ENCODE measurements around the gene SUOX. TPM values are rescaled to one million over a fixed set of nuclear protein-coding genes. Genes with fewer than 3 reads are reported as not detected.
"Not testable (repeated sequence)": the region's sequence is repeated elsewhere in the genome, so short reads cannot be mapped to it uniquely, and the experiment has no call there.

Gene SUOX
- total RNA-seq, 1 donor from 2014 or later = 8.2 TPM

- FAIRE-seq = no peak
- DNase-seq (ENCODE audit: low spot score in 2 of 2) = no peak
Measured at GRCh38 chr12:55982319-55982936, 14.6 kb upstream of the SUOX start.

DNA sequence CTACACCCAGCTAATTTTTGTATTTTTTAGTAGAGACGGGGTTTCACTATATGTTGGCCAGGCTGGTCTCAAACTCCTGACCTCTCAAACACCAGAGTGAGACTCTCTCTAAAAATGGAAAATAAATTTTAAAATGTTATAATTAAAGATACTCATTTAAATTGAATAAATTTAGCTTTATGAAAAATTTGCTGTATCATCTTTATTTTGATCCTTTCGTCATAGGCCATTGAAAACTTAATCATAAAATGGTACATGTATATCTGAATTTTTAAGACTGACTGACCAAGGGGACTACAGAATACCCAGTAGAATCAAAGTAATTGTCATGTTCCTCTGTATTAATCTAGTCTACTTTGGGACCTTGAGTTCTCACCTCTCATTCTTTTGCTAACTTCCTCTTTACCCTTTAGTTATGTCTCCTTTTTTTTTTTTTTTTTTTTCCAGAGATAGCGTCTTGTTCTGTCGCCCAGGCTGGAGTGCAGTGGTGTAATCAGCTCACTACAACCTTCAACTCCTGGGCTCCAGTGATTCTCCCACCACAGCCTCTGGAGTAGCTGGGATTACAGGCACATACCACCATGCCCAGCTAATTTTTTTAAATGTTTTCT, 13.7 kb upstream of the SUOX start:
- FAIRE-seq (no peak), DNase-seq (ENCODE audit: low spot score in 2 of 2) (no peak)

- no peak for FAIRE-seq
- DNase-seq (ENCODE audit: low spot score in 2 of 2) = no peak
Measured at GRCh38 chr12:55984861-55985260, 12.2 kb upstream of the SUOX start.

- FAIRE-seq = no peak
- no peak for DNase-seq (ENCODE audit: low spot score in 2 of 2)
Measured at GRCh38 chr12:55985341-55985740, 11.7 kb upstream of the SUOX start.

DNA sequence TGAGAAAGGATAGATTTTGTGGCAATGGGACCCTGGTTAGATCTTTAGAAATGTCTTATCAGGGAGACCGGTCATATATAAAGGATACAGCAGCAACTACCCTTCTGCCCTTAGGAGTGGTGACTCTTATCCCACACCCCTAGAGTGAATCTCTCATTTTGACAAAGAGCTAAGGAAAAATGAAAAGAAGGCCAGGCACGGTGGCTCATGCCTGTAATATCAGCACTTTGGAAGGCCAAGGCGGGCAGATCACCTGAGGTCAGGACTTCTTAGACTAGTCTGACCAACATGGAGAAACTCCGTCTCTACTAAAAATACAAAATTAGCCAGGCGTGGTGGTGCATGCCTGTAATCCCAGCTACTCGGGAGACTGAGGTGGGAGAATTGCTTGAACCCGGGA, 11.1 kb upstream of the SUOX start:
- not testable (repeated sequence) for FAIRE-seq; DNase-seq (ENCODE audit: low spot score in 2 of 2)

- FAIRE-seq = no peak
- no peak for DNase-seq (ENCODE audit: low spot score in 2 of 2)
Measured at GRCh38 chr12:55991110-55991509, 6.0 kb upstream of the SUOX start.

GRCh38 chr12:55993230-55993853, 3.7 kb upstream of the SUOX start:
- FAIRE-seq (no peak), DNase-seq (ENCODE audit: low spot score in 2 of 2) (no peak)

- no peak for FAIRE-seq
Measured at GRCh38 chr12:55995366-55995765, 1.7 kb upstream of the SUOX start.

DNA sequence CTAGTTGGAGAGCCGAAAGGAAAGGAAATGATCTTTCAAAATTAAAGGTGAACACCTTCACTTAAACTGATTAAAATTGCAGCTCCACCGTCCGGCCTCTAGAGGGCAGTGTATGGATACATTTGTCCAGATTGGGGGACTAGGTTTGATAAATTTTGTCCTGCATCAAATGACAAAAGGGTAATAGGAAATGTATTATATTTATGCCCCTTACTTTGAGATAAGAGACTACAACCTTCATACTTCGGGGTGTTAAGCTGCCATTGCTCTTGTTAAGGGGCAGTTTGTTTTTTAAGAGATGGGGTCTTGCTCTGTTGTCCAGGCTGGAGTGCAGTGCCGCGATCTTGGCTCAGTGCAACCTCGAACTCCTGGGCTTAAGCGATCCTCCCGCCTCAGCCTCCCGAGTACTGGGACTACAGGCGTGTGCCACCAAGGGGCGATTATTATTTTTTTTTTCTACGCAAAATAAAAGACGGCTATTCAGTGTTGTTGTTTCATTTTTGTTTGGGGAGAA, 818 bp upstream of the SUOX start:
- peak in 1 of 2 donors; percentile 56 for DNase-seq (ENCODE audit: low spot score in 2 of 2)
- FAIRE-seq = no peak

More at GRCh38 chr12:55995366-55995765, 1.7 kb upstream of the SUOX start:
- no peak for DNase-seq (ENCODE audit: low spot score in 2 of 2)

- FAIRE-seq = no peak
- DNase-seq (ENCODE audit: low spot score in 2 of 2) = no peak
Measured at GRCh38 chr12:55997535-55997859, 421 bp downstream of the SUOX start.

DNA sequence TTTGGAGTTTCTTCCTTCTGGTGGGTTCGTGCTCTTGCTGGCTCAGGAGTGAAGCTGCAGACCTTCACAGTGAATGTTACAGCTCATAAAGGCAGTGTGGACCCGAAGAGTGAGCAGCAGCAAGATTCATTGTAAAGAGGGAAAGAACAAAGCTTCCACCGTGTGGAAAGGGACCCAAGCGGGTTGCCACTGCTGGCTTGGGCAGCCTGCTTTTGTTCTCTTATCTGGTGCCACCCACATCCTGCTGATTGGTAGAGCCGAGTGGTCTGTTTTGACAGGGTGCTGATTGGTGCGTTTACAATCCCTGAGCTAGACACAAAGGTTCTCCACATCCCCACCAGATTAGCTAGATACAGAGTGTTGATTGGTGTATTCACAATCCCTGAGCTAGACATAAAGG, 2.4 kb downstream of the SUOX start:
- not testable (repeated sequence) for FAIRE-seq; DNase-seq (ENCODE audit: low spot score in 2 of 2)

DNA sequence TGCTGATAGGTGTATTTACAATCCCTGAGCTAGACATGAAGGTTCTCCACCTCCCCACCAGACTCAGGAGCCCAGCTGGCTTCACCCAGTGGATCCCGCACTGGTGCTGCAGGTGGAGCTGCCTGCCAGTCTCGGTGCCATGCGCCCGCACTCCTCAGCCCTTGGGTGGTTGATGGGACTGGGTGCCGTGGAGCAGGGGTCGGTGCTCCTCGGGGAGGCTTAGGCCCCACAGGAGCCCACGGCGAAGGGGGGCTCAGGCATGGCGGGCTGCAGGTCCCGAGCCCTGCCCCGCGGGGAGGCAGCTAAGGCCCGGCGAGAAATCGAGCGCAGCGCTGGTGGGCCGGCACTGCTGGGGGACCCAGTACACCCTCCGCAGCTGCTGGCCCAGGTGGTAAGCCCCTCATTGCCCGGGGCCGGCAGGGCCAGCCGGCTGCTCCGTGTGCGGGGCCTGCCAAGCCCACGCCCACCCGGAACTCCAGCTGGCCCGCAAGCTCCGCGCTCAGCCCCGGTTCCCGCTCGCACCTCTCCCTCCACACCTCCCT, 3.0 kb downstream of the SUOX start:
- DNase-seq (ENCODE audit: low spot score in 2 of 2); FAIRE-seq: not testable (repeated sequence)

DNA sequence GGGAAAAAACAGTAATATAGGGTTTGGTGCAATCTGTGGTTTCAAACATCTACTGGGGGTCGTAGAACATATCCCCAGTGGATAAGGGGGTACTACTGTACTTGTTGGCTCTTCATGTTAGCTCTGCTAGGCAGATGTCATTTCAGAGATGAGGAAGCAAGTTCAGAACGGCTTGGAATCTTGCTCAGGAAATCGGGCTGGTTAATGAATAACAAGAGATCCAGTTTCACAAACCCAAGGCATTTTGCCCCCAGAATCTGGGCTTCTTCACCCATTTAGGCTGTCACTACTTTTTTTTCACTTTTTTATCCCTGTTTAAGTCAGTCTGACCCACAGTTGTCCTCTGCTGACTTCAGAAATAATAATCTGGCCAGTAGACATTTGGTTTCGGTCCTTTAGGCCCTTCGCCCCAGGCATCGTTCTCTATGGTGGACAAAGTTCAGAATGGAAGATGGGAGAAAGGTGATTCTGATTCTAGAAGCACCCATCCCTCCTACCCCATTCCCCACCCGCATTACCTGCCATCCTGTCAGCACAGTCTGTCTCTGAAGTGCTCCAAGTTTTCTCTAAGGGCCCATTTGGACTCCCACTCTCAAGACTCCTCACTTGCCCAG, 4.5 kb downstream of the SUOX start:
- FAIRE-seq = no peak
- no peak for DNase-seq (ENCODE audit: low spot score in 2 of 2)

DNA sequence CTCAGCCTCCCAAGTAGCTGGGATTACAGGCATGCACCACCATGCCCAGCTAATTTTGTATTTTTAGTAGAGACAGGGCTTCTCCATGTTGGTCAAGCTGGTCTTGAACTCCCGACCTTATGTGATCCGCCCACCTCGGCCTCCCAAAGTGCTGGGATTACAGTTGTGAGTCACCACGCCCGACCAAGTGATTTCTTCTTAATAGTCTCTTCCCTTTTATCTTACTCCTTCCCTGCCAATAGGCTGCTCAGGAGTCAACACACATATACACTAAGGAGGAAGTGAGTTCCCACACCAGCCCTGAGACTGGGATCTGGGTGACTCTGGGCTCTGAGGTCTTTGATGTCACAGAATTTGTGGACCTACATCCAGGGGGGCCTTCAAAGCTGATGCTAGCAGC, 6.3 kb downstream of the SUOX start:
- not testable (repeated sequence) for DNase-seq (ENCODE audit: low spot score in 2 of 2); FAIRE-seq

GRCh38 chr12:56004211-56004610, 7.1 kb downstream of the SUOX start:
- no peak for DNase-seq (ENCODE audit: low spot score in 2 of 2)
- no peak for FAIRE-seq

DNA sequence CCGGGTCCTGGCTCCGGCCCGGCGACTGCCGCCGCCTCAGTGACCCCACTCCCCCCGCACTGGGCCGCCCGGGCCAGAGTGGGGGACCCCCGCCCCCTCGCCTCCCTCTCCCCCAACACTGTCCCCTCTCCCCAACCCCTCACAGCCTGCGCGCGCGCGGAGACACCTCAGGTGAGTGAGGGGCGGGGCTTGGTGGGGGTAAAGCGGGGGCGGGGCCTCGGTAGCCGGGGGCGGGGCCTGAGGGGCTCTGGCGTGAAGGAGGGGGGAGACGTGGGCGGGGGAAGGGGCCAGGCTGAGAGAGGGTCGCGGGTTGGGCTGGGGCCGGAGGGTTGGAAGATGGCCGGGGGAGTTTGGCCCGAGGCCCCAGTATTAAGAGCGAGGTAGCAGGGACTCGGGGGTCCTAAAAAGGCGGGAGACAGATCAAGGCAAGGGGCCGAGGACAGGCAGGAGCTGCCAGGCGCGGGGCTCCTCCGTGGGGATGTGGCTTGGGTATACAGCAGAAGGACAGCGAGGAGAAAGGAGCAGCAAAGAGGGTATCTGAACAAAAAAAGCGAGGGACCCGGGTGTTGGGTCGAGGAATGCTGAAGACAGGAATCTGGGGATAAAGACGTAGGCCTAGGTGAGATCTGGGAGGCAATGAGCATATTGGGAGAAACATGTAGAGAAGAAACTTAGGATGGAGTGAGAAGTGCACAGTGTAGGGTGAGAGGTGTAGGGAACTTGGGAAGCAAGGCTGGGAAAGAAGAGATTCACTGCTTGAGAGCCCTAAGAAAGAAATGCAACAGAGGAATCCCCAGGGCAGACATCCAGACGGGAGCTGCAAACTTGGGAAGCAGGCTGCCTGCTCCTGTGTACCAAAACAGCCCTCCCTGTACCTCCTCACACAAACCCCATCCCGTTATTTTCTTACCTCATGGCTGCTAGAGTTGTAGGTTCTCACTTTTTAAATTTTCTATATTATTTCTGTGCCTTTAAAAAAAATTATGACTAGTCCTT, 10.8 kb downstream of the SUOX start:
- peak; percentile 68 to 80 for DNase-seq (ENCODE audit: low spot score in 2 of 2)
- no peak for FAIRE-seq

DNA sequence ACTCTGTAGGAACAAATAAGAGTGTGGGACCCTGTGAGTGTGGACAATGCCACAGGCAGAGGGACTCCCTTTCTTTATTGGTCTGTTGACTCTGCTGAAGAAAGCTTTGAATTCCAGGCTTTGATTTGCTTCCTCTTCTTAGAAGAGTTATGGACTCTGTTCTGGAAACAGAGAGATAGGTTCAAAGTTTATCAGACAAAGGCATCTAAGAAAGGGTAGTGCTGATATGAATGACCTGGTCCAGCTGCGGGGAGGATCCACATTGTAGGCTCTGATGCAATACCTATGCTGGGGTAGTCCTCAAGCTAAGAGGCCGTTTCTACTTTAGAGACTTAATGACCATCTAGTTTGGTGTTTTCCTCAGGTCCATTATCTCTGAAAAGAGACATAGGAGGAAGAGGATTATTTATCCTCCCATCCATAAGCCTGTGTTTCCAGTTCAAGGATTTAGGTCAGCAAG, 13.1 kb downstream of the SUOX start:
- DNase-seq (ENCODE audit: low spot score in 2 of 2) (no peak), FAIRE-seq (no peak)

DNA sequence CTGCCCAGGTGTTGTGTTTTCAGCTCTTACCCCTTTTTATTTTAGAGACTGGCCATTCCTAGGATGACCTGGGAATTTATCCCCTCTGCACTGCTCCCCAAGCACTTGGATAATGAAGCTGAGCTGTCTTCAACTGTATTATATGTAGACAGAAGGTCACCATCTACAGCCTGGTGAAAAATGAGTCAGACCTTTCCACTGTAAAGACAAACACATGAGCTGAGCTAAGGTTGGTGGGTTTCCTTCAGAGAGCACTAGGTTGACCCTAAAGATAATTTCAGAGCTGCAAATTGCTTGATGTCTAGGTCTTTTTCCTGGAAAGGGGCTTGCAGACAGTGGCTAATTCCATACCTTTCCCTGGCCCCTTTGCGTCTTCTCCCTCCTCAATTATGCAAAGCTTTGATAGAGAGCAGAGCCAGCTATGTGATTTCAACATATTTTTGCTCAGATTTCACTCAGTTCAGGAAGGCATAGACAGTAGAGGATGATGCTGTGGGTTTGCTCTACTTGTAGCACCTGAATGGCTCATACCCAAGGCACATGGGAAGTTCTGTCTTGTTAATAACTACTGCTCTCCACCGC, 14.5 kb downstream of the SUOX start:
- DNase-seq (ENCODE audit: low spot score in 2 of 2) (no peak), FAIRE-seq (no peak)

DNA sequence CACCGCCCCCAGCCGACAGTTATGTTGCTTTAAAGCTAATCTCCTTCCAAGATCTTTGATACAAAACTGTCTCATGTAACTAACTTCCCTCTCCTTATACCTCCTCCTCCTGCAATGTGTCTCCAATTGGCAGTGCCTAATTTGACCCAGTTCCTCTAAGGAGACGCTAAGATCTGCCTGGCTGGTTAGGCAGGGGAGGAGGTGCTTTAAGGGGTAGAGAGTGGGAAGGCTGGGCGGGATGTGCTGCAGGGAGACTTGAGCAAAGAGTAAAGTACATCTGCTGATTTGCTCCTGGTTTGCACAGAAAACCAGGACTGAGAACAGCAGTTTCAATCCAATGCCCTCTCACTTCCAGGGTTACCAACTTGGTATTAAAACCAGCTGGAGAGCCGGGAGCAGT, 16.4 kb downstream of the SUOX start:
- DNase-seq (ENCODE audit: low spot score in 2 of 2) (no peak), FAIRE-seq (no peak)
